B cell (primary cell): ENCODE measurements around the gene GLG1.
"Not testable (repeated sequence)": the region's sequence is repeated elsewhere in the genome, so short reads cannot be mapped to it uniquely, and the experiment has no call there.

Experiments used
- CTCF ChIP-seq: fragments of 200-600 bp; IDR thresholded peaks from one replicate; pipeline ENCODE4 v1.8.0; 2022; ENCODE audit warnings: antibody characterized with exemption, mild to moderate bottlenecking
- EZH2 ChIP-seq: IDR thresholded peaks from 2 replicates; pipeline ENCODE4 v1.6.1; 2012; ENCODE audit warnings: borderline replicate concordance, low read depth, mild to moderate bottlenecking, moderate library complexity, low read length; ENCODE audit not compliant: insufficient read depth, poor library complexity, severe bottlenecking

- not testable (repeated sequence) for TF ChIP-seq CTCF, EZH2
Measured at GRCh38 chr16:74421482-74421785, 185.5 kb downstream of the GLG1 start.
